HG02840 (cell line): Measurements from ENCODE around the gene SLC6A8.

Experiments
- ATAC-seq: cut with Tn5 transposase; IDR thresholded peaks from one replicate; pipeline ENCODE4 v1.9.1; 2021; ENCODE audit warnings: mild to moderate bottlenecking, moderate library complexity, moderate number of reproducible peaks; ENCODE audit not compliant: unreplicated experiment, low FRiP score

SLC6A8 gene

DNA sequence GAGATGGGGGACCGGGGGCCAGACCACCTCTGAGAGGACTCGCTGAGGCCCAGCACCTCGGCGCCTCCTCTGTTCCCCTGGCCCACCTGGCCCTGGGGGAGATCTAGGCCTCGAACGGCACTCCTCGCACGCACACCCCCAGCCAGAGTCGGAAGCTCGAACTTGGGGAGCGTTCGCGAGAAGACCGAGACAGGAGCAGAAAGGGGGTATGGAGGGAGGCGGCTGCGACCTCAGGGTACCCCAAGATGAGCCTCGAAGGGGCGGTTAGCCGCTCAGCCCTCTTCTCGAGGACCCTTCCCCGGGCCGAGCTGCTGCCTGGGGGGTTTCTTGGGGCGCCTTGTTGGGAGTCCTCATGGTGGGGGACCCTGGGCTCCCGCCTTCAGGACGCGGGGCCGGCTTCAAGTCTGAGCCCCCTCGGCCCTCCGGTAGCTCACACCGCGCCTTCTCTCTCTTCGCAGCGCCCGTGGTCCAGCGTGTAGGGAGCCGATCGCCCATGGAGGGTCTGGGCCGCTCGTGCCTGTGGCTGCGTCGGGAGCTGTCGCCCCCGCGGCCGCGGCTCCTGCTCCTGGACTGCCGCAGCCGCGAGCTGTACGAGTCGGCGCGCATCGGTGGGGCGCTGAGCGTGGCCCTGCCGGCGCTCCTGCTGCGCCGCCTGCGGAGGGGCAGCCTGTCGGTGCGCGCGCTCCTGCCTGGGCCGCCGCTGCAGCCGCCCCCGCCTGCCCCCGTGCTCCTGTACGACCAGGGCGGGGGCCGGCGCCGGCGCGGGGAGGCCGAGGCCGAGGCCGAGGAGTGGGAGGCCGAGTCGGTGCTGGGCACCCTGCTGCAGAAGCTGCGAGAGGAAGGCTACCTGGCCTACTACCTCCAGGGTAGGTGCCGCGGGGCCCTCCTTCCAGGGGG lies 40.0 kb upstream of the SLC6A8 start:
- ATAC-seq = no peak

DNA sequence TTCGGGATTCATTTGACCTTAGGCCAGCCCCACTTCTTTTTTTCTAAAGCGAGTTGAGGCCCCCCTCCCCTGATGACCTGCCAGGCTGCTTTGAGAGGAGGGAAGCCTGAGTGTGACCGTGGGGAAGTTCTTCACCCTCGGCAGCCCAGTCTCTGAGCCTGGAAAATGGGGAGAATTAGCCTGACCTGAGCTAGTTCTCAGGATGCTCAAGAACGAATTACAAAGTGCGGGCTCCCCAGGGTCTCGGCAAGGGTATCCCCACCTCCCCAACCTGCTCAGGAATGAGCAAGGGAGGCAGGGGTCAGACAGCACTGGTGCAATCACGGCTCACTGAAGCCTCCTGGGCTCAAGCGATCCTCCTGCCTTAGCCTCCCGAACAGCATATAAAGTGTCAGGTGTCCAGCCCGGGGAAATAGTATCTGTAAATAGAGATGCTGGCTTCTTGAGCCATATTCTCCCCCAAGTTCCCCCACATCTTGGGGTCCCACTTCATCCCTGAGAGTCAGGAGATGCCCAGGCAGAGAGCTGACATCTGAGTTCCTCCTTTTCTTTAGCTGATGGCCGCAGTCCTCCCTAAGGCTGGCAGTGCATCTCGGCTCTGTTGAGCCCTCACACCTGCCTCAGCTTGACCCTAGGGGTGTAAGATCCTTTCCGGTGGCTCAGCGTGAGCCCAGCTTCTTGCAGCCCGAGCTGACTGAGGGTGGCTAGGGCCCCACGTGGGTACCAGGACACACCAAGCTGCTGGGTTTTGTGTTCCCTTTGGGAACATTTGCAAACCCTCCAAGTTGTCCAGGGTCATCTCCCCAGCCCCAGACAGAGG lies 39.2 kb upstream of the SLC6A8 start:
- ATAC-seq = no peak

DNA sequence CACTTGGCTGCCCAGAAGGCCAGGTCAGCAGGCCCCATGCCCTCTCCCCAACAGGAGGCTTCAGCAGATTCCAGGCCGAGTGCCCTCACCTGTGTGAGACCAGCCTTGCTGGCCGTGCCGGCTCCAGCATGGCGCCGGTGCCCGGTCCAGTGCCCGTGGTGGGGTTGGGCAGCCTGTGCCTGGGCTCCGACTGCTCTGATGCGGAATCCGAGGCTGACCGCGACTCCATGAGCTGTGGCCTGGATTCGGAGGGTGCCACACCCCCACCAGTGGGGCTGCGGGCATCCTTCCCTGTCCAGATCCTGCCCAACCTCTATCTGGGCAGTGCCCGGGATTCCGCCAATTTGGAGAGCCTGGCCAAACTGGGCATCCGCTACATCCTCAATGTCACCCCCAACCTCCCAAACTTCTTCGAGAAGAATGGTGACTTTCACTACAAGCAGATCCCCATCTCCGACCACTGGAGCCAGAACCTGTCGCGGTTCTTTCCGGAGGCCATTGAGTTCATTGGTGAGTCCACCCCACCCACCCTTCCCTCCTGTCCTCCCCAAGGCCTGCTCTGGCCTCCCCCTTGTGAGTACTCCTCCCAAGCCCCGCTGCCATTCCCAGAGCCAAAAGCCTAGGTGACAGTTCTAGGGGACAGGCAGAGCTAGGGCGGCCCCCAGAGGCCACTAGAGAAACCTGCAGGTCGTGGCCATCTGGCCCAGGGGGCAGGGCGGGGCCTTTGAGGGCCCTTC lies 38.4 kb upstream of the SLC6A8 start:
- ATAC-seq = no peak

GRCh38 chrX:153649915-153650782 lies 37.6 kb upstream of the SLC6A8 start:
- ATAC-seq = no peak

GRCh38 chrX:153650959-153651358 lies 36.8 kb upstream of the SLC6A8 start:
- ATAC-seq = no peak

DNA sequence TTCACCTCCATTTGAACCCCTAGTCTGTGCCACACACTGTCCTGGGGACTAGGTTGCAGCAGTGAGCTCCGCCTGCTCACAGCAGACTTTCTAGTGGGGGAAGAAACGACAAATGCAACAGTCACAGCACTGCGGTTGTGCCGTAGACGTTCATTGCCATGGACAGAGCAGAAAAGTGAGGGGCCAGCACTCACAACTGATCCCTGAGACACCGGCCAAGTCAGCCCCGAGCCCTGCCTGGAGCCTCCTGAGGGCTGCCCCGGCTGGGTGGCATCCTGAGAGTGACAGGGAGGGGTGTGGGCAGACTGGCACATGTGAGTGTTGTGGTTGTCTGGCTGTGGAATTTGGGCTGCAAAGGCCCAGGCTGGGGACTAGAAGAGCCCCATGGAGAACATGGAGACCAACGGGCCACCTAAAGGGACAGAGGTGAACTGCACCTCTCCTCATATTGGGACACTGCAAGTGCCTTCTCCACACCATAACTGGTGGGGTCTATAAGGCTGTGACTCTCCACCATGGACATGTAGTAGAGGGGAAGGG lies 36.1 kb upstream of the SLC6A8 start:
- ATAC-seq = no peak

DNA sequence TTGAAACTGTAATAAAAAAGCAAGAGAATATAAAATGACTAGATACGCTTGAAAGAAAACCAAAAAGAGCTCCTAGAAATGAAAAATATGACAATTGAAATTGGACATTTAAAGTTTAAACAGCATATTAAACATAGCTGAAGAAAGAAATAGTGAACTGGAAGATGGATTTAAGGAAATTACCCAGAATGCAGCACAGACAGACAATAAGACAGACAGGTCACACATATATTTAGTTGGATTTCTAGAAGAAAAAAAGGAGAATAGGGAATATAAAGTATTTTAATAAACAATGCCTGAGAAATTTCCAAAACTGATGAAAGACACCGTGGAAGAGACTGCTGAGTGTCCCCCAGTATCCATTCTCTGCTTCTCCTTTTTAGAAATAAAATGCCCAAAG lies 34.2 kb upstream of the SLC6A8 start:
- ATAC-seq = no peak

- ATAC-seq = no peak
Observed at GRCh38 chrX:153657161-153657560, 30.6 kb upstream of the SLC6A8 start.

- ATAC-seq = no peak
Observed at GRCh38 chrX:153659268-153659667, 28.5 kb upstream of the SLC6A8 start.

DNA sequence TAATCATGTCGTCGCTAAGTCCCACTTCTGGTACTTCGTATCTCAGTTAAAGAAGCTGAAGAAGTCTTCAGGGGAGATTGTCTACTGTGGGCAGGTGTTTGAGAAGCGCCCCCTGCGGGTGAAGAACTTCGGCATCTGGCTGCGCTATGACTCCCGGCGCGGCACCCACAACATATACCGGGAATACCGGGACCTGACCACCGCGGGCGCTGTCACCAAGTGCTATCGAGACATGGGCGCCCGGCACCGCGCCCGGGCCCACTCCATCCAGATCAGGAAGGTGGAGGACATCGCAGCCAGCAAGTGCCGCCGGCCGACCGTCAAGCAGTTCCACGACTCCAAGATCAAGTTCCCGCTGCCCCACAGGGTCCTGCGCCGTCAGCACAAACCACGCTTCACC lies 25.5 kb upstream of the SLC6A8 start:
- ATAC-seq = no peak

DNA sequence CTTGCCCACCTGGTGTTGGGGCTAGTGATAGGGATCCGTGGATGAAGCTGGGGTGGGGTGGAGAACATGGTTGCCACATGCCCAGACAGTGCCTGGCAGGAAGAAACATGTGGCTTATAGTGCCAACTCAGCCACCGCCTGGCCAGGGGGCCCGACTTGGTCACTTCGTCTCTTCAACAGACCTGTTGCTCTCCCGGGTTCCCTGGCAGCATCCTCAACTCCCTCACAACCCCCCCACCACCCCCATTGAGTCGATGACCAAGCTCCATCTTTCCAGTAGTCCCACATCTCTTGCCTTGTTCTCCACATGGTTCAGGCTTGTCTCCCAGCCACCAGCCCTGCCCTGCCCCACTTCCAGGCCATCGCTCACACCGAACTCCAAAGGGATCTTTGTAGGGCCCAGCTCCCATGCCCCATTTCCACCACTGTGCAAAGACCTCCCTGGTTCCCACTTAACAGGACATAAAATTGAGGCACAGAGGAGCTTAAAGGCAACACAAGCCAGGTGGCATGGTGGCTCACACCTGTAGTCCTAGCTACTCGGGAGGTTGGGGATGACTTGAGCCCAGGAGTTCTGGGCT lies 21.9 kb upstream of the SLC6A8 start:
- no peak for ATAC-seq

DNA sequence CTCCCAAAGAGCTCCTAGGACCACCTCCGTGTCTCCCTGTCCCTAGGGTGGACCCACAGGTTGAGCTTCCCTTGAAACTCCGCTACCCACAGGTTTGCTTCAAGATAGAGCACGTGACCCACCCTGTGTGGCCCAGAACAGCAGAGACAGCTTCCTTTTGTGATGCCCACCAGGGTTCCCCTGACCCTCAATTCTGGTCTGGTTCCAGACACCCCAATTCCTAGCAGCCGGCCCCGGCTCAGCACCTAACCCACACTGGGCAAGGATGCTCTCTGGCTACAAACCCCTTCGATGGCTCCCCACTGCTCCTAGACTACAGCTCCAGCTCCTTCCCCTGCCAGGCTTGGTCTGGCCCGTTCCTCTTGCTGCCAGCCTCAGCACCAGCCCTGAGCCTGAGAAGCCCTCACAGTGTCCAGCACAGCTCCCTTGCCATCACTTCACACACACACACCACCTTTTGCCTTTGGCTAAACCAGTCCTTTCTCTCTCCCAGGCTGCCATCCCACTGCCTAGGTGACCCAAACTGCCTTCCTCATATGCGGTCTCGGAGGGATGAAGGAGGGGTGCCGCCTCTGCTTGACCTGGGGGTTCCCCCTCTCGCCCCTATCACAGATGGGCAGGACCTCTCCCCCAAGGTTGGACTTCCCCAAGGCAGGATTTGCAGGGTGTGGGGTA lies 20.3 kb upstream of the SLC6A8 start:
- ATAC-seq = no peak

DNA sequence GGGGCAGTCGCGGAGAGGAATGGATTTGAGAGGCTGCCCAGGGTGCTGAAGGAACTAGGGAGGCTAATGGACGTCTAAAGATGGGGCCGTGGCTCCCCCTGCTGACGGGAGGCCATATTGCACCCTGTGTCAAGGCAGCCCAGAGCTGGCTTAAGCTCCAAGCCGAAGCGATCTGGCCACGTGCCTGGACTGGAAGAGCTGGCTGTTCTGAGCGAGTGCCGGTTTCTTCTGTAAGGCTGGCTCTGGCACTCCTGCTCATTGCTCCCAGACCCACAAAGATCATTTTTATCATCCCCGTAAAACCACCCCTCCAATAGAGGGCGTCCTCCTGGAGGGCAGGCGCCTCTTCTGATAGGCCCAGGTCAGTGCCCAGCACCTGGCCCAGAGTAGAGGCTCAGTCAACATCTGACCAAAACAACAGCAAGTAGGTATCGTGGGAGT lies 19.8 kb upstream of the SLC6A8 start:
- ATAC-seq = no peak

DNA sequence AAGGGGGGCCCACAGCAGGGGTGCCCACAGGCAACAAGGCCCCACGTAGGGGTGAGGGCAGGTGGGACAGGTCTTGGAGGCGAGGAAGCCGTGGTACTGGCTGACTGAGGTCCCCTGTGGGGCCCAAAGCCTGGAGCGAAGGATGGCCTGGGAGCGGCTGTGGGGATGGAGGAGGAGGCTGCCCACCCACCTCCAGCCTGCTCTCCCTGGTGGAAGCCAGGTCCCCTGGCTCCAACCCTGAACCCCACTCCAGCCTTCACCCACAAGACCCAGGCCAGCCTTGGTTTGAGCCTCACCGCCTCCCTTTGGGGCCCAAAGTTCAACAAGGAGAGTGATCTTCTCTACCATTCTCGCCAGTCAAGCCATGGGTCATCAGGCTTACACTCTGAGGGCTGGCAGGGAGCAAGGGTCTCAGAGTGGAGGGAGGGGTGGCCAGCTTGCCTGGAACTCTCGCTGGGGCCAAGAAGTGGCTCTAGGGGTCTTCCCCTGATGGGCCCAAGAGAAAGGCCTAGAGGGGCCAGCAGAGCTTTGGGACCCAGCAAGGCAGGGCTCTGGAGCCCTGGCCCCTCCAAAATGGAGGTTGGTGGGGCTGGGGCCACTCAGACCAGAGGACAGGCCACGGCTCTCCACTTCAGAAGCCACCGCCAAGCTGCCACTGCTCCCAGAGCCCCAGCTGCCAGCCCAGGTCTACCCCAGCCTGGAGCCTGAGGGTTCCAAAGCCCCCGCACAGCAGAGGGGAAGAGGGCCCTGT lies 19.1 kb upstream of the SLC6A8 start:
- ATAC-seq = no peak

- no peak for ATAC-seq
Observed at GRCh38 chrX:153669174-153669890, 18.4 kb upstream of the SLC6A8 start.

- no peak for ATAC-seq
Observed at GRCh38 chrX:153669901-153670731, 17.6 kb upstream of the SLC6A8 start.
